Liver (tissue), 9 donors: Measurements from ENCODE around the gene B9D2. TPM values are rescaled to one million over a fixed set of nuclear protein-coding genes. Genes with fewer than 3 reads are reported as not detected.

Source experiments
- DNase-seq: peaks from one replicate; pipeline ENCODE4 v3.0.0-alpha.2; 2017; ENCODE audit warnings: low spot score
- H3K27ac ChIP-seq, 2 donors: one replicate each; pipeline ENCODE4 v1.7.0; 2013; ENCODE audit warnings: inconsistent platforms in 2 of 2, low read length in 2 of 2, control low read depth in 1 of 2, low read depth in 1 of 2, mild to moderate bottlenecking in 1 of 2
- H3K27me3 ChIP-seq, 4 donors: one replicate each; pipeline versions ENCODE4 v1.6.1 to v1.7.0; 2013; ENCODE audit warnings: low read length in 3 of 4, inconsistent platforms in 1 of 4, mild to moderate bottlenecking in 1 of 4, moderate library complexity in 1 of 4; ENCODE audit not compliant: control insufficient read depth in 4 of 4, insufficient read depth in 4 of 4
- H3K36me3 ChIP-seq, 4 donors: one replicate each; pipeline versions ENCODE4 v1.6.1 to v1.7.0; 2013; ENCODE audit warnings: low read length in 3 of 4, mild to moderate bottlenecking in 3 of 4, low read depth in 1 of 4, moderate library complexity in 1 of 4; ENCODE audit not compliant: control insufficient read depth in 4 of 4, insufficient read depth in 3 of 4
- H3K4me1 ChIP-seq, 4 donors: one replicate each; pipeline versions ENCODE4 v1.6.1 to v1.7.0; 2013; ENCODE audit warnings: low read length in 3 of 4, mild to moderate bottlenecking in 3 of 4, moderate library complexity in 1 of 4; ENCODE audit not compliant: control insufficient read depth in 4 of 4, insufficient read depth in 4 of 4
- H3K4me3 ChIP-seq, 3 donors: one replicate each; pipeline versions ENCODE4 v1.6.1 to v1.7.0; 2013; ENCODE audit warnings: low read length in 3 of 3, control low read depth in 1 of 3, low read depth in 1 of 3, mild to moderate bottlenecking in 1 of 3
- H3K9ac ChIP-seq, 2 donors: one replicate each; pipeline ENCODE4 v1.7.0; 2013; ENCODE audit warnings: low read length in 2 of 2, mild to moderate bottlenecking in 2 of 2, moderate library complexity in 2 of 2, control low read depth in 1 of 2, low read depth in 1 of 2
- H3K9me3 ChIP-seq, 4 donors: one replicate each; pipeline versions ENCODE4 v1.6.1 to v1.7.0; 2013; ENCODE audit warnings: low read length in 3 of 4; ENCODE audit not compliant: control insufficient read depth in 4 of 4
- EGR1 ChIP-seq, 2 donors: IDR thresholded peaks; 2 replicates each; pipeline ENCODE4 v1.6.1; 2016 to 2018; ENCODE audit warnings: antibody characterized with exemption in 2 of 2, low read depth in 2 of 2
- FOXA1 ChIP-seq: IDR thresholded peaks from 2 replicates; pipeline ENCODE4 v1.6.1; 2016; ENCODE audit warnings: antibody characterized with exemption
- FOXA2 ChIP-seq: IDR thresholded peaks from 2 replicates; pipeline ENCODE4 v1.6.1; 2016; ENCODE audit warnings: antibody characterized with exemption
- GABPA ChIP-seq, 2 donors: IDR thresholded peaks in 1 of 2; conservative IDR thresholded peaks in 1 of 2; 2 replicates each; pipeline ENCODE4 v1.6.1; 2016; ENCODE audit warnings: antibody characterized with exemption in 2 of 2, mild to moderate bottlenecking in 1 of 2, moderate library complexity in 1 of 2
- HNF4A ChIP-seq, 2 donors: conservative IDR thresholded peaks; 2 replicates each; pipeline ENCODE4 v1.6.1; 2016; ENCODE audit warnings: antibody characterized with exemption in 2 of 2, mild to moderate bottlenecking in 2 of 2
- HNF4G ChIP-seq: IDR thresholded peaks from 2 replicates; pipeline ENCODE4 v1.6.1; 2016; ENCODE audit warnings: antibody characterized with exemption
- JUND ChIP-seq, 2 donors: IDR thresholded peaks; 2 replicates each; pipeline ENCODE4 v1.6.1; 2016; ENCODE audit warnings: antibody characterized with exemption in 2 of 2
- NR2F2 ChIP-seq: IDR thresholded peaks from 2 replicates; pipeline ENCODE4 v1.6.1; 2016; ENCODE audit warnings: antibody characterized with exemption
- RAD21 ChIP-seq, 2 donors: IDR thresholded peaks; 2 replicates each; pipeline ENCODE4 v1.6.1; 2016; ENCODE audit warnings: antibody characterized with exemption in 2 of 2, mild to moderate bottlenecking in 2 of 2
- RXRA ChIP-seq, 2 donors: IDR thresholded peaks; 2 replicates each; pipeline ENCODE4 v1.6.1; 2017 to 2018; ENCODE audit warnings: antibody characterized with exemption in 2 of 2, mild to moderate bottlenecking in 1 of 2
- SP1 ChIP-seq: IDR thresholded peaks from 2 replicates; pipeline ENCODE4 v1.6.1; 2018; ENCODE audit warnings: antibody characterized with exemption, mild to moderate bottlenecking
- TAF1 ChIP-seq: conservative IDR thresholded peaks from 2 replicates; pipeline ENCODE4 v1.6.1; 2016; ENCODE audit warnings: antibody characterized with exemption, mild to moderate bottlenecking
- YY1 ChIP-seq: IDR thresholded peaks from 2 replicates; pipeline ENCODE4 v1.6.1; 2016; ENCODE audit warnings: antibody characterized with exemption, mild to moderate bottlenecking
- WGBS: extraction: QIAGEN DNeasy Blood & Tissue Kit; methylation state at CpG from one replicate; pipeline ENCODE4 v1.1.7; 2013; 5-methylcytosine and 5-hydroxymethylcytosine counted together
- polyA plus RNA-seq, 2 donors: library from polyadenylated mRNA; stranded (reverse) in 1 of 2; unstranded in 1 of 2; fragments of 200-250 nt in 1 of 2; fragments of >200 nt in 1 of 2; fragmentation: Nextera tagmentation in 1 of 2; extraction: Ambion mirVana in 1 of 2; gene quantifications; one replicate each; pipeline versions ENCODE4 v1.2.1 to v1.2.3, GENCODE V29; 2013 to 2015
- total RNA-seq, 2 donors: library from RNA; depleted of rRNA; stranded (reverse); fragments of >200 nt; gene quantifications; one replicate each; pipeline ENCODE4 v1.2.3, GENCODE V29; 2014
- TF ChIP-seq, protein P1 (sequence below): IDR thresholded peaks from 2 replicates; pipeline ENCODE4 v1.6.1; 2016; ENCODE audit warnings: antibody characterized with exemption
- TF ChIP-seq, protein P2 (sequence below): IDR thresholded peaks from 2 replicates; pipeline ENCODE4 v1.6.1; 2016; ENCODE audit warnings: antibody characterized with exemption
- TF ChIP-seq, protein P3 (sequence below): IDR thresholded peaks from 2 replicates; pipeline ENCODE4 v1.6.1; 2016; ENCODE audit warnings: antibody characterized with exemption
- TF ChIP-seq, protein P4 (sequence below): fragments of 150-350 bp; IDR thresholded peaks from 2 replicates; pipeline ENCODE4 v1.5.1; 2017; ENCODE audit warnings: improper control_type of control experiment, low read depth, low read length; ENCODE audit not compliant: missing input control
- TF ChIP-seq, protein P5 (sequence below): IDR thresholded peaks from 2 replicates; pipeline ENCODE4 v1.6.1; 2016; ENCODE audit warnings: antibody characterized with exemption, mild to moderate bottlenecking
- donor health status: healthy.
- donor health status: healthy.
- donor health status: healthy.
- donor health status: healthy.
- donor health status: healthy.

B9D2 gene
- total and polyA plus RNA-seq, 4 donors = 2.4 to 3.7 (median 3.0) TPM

DNA sequence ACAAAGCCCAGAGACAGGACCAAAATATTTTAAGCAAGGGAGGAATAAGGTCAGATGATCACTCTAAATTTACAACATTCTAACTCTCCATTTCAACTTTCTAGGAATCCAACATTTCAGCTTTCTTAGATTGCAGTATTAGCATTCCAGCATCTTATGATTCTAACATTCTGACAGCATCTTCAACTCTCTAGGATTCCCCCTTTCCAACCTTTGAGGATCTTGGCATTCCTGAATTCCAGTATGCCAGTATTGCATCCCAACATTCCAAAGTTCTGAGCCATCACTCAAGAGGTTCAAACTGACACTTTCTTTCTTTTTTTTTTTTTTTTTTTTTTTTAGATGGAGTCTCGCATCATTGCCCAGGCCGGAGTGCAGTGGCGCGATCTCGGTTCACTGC, 24.0 kb downstream of the B9D2 start:
- H3K4me1 ChIP-seq = peaks cover 0 to 4% (median 0%) of the 10 kb centered on the region in 4 donors
- H3K27me3 ChIP-seq = no peaks in the 10 kb centered on the region
- no peak for TF ChIP-seq RXRA (IDR thresholded peaks at IDR 0.05)
- TF ChIP-seq EGR1 (IDR thresholded peaks at IDR 0.05; ENCODE audit: low read depth in 2 of 2) = no peak
- no peak for TF ChIP-seq HNF4A (conservative IDR thresholded peaks at IDR 0.05)
- no peak for TF ChIP-seq FOXA2
- TF ChIP-seq HNF4G = no peak
- TF ChIP-seq RAD21 (IDR thresholded peaks at IDR 0.05) = no peak
- TF ChIP-seq, protein P1, sequence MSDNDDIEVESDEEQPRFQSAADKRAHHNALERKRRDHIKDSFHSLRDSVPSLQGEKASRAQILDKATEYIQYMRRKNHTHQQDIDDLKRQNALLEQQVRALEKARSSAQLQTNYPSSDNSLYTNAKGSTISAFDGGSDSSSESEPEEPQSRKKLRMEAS = no peak
- TF ChIP-seq, protein P2, sequence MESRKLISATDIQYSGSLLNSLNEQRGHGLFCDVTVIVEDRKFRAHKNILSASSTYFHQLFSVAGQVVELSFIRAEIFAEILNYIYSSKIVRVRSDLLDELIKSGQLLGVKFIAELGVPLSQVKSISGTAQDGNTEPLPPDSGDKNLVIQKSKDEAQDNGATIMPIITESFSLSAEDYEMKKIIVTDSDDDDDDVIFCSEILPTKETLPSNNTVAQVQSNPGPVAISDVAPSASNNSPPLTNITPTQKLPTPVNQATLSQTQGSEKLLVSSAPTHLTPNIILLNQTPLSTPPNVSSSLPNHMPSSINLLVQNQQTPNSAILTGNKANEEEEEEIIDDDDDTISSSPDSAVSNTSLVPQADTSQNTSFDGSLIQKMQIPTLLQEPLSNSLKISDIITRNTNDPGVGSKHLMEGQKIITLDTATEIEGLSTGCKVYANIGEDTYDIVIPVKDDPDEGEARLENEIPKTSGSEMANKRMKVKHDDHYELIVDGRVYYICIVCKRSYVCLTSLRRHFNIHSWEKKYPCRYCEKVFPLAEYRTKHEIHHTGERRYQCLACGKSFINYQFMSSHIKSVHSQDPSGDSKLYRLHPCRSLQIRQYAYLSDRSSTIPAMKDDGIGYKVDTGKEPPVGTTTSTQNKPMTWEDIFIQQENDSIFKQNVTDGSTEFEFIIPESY = no peak
- no peak for TF ChIP-seq NR2F2
- no peaks in the 10 kb centered on the region for H3K9me3 ChIP-seq
- 98% methylated on average over 5 of the region's 5 CpGs for WGBS
- H3K36me3 ChIP-seq = peaks cover 2 to 4% (median 4%) of the 10 kb centered on the region in 4 donors
- no peak overlapping the region for H3K4me3 ChIP-seq
- no peak for DNase-seq
- no peak overlapping the region for H3K27ac ChIP-seq
- H3K9ac ChIP-seq = no peak overlapping the region

DNA sequence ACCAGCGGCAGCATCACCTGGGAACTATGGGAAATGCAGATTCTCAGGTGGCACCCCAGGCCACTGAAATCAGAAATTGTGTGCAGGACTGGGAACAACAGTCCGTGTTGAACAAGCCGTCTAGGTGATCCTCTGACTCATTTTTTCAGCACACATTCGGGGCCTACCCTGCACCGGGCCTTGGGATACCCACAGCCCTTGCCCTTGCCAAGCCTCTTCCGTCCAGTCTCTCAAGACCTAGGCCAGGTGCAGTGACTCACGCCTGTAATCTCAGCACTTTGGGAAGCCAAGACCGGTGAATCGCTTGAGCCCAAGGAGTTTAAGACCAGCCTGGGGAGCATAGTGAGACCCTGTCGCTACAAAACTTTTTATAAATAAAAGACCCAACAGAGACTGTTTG, 28.5 kb downstream of the B9D2 start:
- 93% methylated on average over 10 of the region's 10 CpGs for WGBS
- H3K27ac ChIP-seq = no peak overlapping the region

More for the DNA sequence above, 28.5 kb downstream of the B9D2 start:
- no peak overlapping the region for H3K4me3 ChIP-seq
- peaks cover 0 to 4% (median 0%) of the 10 kb centered on the region in 4 donors for H3K4me1 ChIP-seq
- TF ChIP-seq RAD21 (IDR thresholded peaks at IDR 0.05) (no peak), HNF4G (no peak), FOXA2 (no peak), YY1 (no peak), NR2F2 (no peak), FOXA1 (no peak), GABPA (IDR thresholded peaks at IDR 0.05 in 1 of 2, conservative IDR thresholded peaks at IDR 0.05 in 1 of 2) (no peak), SP1 (no peak), EGR1 (IDR thresholded peaks at IDR 0.05; ENCODE audit: low read depth in 2 of 2) (no peak), TAF1 (no peak), RXRA (IDR thresholded peaks at IDR 0.05) (no peak), HNF4A (conservative IDR thresholded peaks at IDR 0.05) (no peak), JUND (IDR thresholded peaks at IDR 0.05) (no peak)
- TF ChIP-seq, protein P2 = no peak
- TF ChIP-seq, protein P3, sequence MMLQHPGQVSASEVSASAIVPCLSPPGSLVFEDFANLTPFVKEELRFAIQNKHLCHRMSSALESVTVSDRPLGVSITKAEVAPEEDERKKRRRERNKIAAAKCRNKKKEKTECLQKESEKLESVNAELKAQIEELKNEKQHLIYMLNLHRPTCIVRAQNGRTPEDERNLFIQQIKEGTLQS = no peak
- TF ChIP-seq, protein P1 = no peak
- TF ChIP-seq, protein P4, sequence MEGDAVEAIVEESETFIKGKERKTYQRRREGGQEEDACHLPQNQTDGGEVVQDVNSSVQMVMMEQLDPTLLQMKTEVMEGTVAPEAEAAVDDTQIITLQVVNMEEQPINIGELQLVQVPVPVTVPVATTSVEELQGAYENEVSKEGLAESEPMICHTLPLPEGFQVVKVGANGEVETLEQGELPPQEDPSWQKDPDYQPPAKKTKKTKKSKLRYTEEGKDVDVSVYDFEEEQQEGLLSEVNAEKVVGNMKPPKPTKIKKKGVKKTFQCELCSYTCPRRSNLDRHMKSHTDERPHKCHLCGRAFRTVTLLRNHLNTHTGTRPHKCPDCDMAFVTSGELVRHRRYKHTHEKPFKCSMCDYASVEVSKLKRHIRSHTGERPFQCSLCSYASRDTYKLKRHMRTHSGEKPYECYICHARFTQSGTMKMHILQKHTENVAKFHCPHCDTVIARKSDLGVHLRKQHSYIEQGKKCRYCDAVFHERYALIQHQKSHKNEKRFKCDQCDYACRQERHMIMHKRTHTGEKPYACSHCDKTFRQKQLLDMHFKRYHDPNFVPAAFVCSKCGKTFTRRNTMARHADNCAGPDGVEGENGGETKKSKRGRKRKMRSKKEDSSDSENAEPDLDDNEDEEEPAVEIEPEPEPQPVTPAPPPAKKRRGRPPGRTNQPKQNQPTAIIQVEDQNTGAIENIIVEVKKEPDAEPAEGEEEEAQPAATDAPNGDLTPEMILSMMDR = no peak
- TF ChIP-seq, protein P5, sequence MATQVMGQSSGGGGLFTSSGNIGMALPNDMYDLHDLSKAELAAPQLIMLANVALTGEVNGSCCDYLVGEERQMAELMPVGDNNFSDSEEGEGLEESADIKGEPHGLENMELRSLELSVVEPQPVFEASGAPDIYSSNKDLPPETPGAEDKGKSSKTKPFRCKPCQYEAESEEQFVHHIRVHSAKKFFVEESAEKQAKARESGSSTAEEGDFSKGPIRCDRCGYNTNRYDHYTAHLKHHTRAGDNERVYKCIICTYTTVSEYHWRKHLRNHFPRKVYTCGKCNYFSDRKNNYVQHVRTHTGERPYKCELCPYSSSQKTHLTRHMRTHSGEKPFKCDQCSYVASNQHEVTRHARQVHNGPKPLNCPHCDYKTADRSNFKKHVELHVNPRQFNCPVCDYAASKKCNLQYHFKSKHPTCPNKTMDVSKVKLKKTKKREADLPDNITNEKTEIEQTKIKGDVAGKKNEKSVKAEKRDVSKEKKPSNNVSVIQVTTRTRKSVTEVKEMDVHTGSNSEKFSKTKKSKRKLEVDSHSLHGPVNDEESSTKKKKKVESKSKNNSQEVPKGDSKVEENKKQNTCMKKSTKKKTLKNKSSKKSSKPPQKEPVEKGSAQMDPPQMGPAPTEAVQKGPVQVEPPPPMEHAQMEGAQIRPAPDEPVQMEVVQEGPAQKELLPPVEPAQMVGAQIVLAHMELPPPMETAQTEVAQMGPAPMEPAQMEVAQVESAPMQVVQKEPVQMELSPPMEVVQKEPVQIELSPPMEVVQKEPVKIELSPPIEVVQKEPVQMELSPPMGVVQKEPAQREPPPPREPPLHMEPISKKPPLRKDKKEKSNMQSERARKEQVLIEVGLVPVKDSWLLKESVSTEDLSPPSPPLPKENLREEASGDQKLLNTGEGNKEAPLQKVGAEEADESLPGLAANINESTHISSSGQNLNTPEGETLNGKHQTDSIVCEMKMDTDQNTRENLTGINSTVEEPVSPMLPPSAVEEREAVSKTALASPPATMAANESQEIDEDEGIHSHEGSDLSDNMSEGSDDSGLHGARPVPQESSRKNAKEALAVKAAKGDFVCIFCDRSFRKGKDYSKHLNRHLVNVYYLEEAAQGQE = no peak
- H3K9me3 ChIP-seq = no peaks in the 10 kb centered on the region
- H3K27me3 ChIP-seq = no peaks in the 10 kb centered on the region
- no peak overlapping the region for H3K9ac ChIP-seq
- peaks cover 0 to 4% (median 1%) of the 10 kb centered on the region in 4 donors for H3K36me3 ChIP-seq
- no peak for DNase-seq
